Cardiac muscle cell (in vitro differentiated cells and primary cell): ENCODE results near the gene CPNE5. TPM values are rescaled to one million over a fixed set of nuclear protein-coding genes. Genes with fewer than 3 reads are reported as not detected.

Experiments
- DNase-seq, 2 donors: peaks; one replicate each; pipeline versions ENCODE4 v3.0.0 to v3.0.0-alpha.2; 2010 to 2017; ENCODE audit warnings: low read depth in 1 of 2, low spot score in 1 of 2
- H3K27ac ChIP-seq: fragments of 200-600 bp; sonication (generic); 2 replicates; pipeline ENCODE4 v1.5.1; 2016
- H3K27me3 ChIP-seq: fragments of 200-600 bp; sonication (generic); 2 replicates; pipeline ENCODE4 v1.6.0; 2016; ENCODE audit warnings: control low read depth
- H3K36me3 ChIP-seq: fragments of 200-600 bp; sonication (generic); 2 replicates; pipeline ENCODE4 v1.5.1; 2016; ENCODE audit warnings: control low read depth
- H3K4me1 ChIP-seq: fragments of 200-600 bp; sonication (generic); 2 replicates; pipeline ENCODE4 v1.8.1; 2017; ENCODE audit warnings: low read depth, mild to moderate bottlenecking, mixed run types
- H3K4me3 ChIP-seq: fragments of 200-600 bp; sonication (generic); 2 replicates; pipeline ENCODE4 v1.5.1; 2016; ENCODE audit warnings: mild to moderate bottlenecking
- H3K9me3 ChIP-seq: fragments of 200-600 bp; sonication (generic); 2 replicates; pipeline ENCODE4 v1.5.1; 2017; ENCODE audit warnings: low read depth, mild to moderate bottlenecking, control low read depth
- polyA plus RNA-seq: library from polyadenylated mRNA; unstranded; fragments of >200 nt; fragmentation: Nextera tagmentation; extraction: Ambion mirVana; gene quantifications from 2 replicates; pipeline ENCODE4 v1.2.1, GENCODE V29; 2016
- total RNA-seq: library from RNA; depleted of rRNA; stranded (reverse); fragments of >200 nt; gene quantifications from 2 replicates; pipeline ENCODE4 v1.2.3, GENCODE V29; 2016
- TF ChIP-seq, protein P1 (sequence below): IDR thresholded peaks from 2 replicates; pipeline ENCODE4 v1.5.1; 2012; ENCODE audit warnings: low read depth, mild to moderate bottlenecking, low read length

CPNE5 gene
- total and polyA plus RNA-seq, 2 experiments from 2014 or later, result 51.6 to 52.1 TPM

DNA sequence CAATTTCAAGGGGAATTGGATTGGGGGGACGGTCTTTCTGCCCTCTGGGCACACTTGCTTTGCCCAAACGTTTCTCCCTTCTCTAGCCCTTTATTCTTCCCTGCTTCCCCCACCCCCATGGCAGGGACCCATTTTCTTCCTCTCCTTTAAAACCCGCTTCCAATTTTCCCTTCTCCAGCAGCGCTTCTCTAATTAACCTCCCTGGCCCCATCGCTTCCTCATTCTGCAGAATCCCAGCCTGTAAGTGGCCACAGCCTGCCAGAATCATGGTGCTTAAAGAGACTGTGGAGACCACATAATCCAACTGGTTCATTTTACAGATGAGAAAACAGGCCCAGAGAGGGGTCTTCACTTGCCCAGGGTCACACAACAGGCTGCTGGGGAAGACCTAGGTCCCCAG lies 61.4 kb downstream of the CPNE5 start:
- Histone ChIP-seq H3K4me3 (no peak overlapping the region), H3K9me3 (no peaks in the 10 kb centered on the region), H3K4me1 (peaks cover 7% of the 10 kb centered on the region), H3K36me3 (no peaks in the 10 kb centered on the region), H3K27me3 (no peaks in the 10 kb centered on the region), H3K27ac (no peak overlapping the region)
- TF ChIP-seq, protein P1, sequence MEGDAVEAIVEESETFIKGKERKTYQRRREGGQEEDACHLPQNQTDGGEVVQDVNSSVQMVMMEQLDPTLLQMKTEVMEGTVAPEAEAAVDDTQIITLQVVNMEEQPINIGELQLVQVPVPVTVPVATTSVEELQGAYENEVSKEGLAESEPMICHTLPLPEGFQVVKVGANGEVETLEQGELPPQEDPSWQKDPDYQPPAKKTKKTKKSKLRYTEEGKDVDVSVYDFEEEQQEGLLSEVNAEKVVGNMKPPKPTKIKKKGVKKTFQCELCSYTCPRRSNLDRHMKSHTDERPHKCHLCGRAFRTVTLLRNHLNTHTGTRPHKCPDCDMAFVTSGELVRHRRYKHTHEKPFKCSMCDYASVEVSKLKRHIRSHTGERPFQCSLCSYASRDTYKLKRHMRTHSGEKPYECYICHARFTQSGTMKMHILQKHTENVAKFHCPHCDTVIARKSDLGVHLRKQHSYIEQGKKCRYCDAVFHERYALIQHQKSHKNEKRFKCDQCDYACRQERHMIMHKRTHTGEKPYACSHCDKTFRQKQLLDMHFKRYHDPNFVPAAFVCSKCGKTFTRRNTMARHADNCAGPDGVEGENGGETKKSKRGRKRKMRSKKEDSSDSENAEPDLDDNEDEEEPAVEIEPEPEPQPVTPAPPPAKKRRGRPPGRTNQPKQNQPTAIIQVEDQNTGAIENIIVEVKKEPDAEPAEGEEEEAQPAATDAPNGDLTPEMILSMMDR, result no peak
- no peak for DNase-seq

DNA sequence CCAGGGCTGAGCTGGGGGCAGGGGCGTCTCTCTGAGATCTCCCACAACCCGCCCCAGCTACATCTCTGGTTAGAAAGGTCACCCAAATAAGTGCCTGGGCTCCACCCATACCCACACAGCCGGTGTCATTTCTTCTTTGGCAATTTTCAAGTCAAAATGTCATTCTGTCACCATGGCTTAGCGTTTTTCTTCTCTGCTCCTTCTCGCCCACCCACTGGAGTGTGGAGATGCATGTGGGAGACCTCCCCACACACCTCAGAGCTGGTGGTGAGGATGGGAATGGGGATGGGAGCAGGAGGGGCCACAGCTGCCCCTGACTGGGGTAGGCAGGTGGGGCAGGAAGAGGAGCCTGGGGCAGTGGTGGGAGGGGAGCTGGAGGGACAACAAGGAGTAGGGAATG lies 63.1 kb downstream of the CPNE5 start:
- no peaks in the 10 kb centered on the region for H3K9me3 ChIP-seq
- TF ChIP-seq, protein P1, result no peak
- H3K4me1 ChIP-seq, result peaks cover 17% of the 10 kb centered on the region
- H3K27me3 ChIP-seq, result no peaks in the 10 kb centered on the region
- no peak overlapping the region for H3K4me3 ChIP-seq
- no peak for DNase-seq
- no peaks in the 10 kb centered on the region for H3K36me3 ChIP-seq
- no peak overlapping the region for H3K27ac ChIP-seq

DNA sequence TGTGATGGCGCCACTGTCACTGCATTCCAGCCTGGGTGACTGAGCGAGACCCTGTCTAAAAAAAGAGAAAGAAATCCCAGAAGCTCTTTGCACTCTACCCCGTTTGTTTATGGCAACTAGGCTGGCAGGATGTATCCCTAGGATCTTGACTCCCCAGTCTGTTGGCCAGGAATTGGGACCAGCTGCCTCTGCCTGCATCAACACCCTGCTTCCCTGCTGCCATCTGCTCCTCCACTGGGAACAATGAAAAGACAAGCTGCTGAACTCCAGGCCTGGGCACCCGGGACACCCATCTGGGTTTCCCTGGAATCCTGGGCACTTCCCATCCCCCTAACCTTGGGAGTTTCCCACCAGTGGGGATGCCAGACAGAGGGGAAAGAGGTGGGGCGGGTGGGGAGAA lies 64.9 kb downstream of the CPNE5 start:
- Histone ChIP-seq H3K27ac (no peak overlapping the region), H3K4me3 (no peak overlapping the region), H3K27me3 (no peaks in the 10 kb centered on the region), H3K4me1 (peaks cover 26% of the 10 kb centered on the region), H3K36me3 (no peaks in the 10 kb centered on the region), H3K9me3 (no peaks in the 10 kb centered on the region)
- DNase-seq, result no peak
- TF ChIP-seq, protein P1, result no peak

DNA sequence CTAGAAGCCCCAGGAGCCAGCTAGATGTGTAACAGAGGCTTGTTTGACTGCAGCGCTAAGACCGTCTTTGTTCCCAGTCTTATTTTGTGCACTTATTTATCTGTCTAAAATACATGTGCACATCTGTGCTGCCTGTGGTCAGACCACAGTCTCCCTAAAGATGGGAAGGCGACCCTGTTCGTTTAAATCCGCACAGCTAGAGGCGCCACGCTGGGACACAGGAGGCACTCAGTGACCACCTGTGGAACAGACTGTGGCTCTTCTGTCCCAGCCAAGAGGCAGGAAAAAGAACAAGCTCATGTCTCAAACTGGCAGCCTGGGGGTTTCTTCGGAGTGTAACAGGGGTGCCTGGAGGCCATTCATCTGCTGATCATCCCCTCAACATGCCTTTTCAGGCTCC lies 66.8 kb downstream of the CPNE5 start:
- peaks cover 34% of the 10 kb centered on the region for H3K4me1 ChIP-seq
- H3K27ac ChIP-seq, result peak overlapping the region; percentile 90
- H3K36me3 ChIP-seq, result no peaks in the 10 kb centered on the region
- H3K9me3 ChIP-seq, result no peaks in the 10 kb centered on the region
- H3K4me3 ChIP-seq, result no peak overlapping the region
- TF ChIP-seq, protein P1, result no peak
- no peaks in the 10 kb centered on the region for H3K27me3 ChIP-seq
- no peak for DNase-seq

DNA sequence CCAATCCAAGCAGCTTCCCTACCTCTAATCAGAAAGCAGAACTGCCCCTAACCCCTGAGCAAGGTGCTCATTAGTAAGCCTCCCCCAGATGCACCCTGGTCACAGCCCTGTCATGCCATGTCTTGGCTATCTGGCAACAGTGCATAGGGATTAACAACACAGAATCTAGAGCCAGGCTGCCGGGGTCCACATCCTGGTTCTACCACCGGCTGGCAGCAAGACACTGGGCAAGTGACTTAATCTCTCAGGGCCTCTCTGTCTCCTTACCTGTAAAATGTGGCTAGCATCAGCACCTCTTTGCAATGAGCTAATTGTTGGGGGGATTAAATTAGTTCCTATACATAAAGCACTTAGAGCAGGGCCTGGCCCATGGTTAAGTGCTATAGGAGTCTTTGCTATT lies 68.1 kb downstream of the CPNE5 start:
- Histone ChIP-seq H3K4me3 (no peak overlapping the region), H3K36me3 (no peaks in the 10 kb centered on the region), H3K27me3 (no peaks in the 10 kb centered on the region), H3K9me3 (no peaks in the 10 kb centered on the region), H3K4me1 (peaks cover 42% of the 10 kb centered on the region), H3K27ac (peak overlapping the region; percentile 90)
- TF ChIP-seq, protein P1, result no peak
- no peak for DNase-seq
